ENCODE results near the gene NR4A2. TPM values are rescaled to one million over a fixed set of nuclear protein-coding genes. Genes with fewer than 3 reads are reported as not detected.

NR4A2 gene
- total and polyA plus RNA-seq, 2 experiments from 2014 or later, result 2.3 to 4.5 TPM

DNA sequence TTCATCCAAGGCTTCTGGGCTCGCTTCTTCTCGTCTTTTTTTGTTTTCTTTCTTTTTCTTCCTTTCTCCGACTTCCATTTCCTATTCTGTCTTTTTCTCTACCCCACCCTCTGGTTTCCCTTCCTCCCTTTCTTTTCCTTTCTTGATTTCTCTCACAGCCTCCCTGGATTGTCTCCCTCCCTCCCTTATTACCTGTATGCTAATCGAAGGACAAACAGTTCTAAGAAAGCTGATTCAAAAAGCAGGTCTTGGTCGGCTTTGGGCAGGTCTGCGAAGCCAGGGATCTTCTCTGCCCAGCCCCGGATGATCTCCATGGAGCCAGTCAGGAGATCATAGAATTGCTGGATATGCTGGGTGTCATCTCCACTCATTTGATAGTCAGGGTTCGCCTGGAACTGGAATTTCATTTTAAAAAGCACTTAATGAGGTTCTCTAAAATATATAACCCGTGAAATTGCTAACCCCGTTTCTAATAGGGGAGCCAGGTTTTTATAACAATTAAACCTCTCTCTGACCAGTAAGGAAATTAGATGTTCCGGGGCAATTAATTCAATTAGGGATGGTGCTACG lies 5.9 kb downstream of the NR4A2 start:
- Histone ChIP-seq H3K4me3 (no peak overlapping the region), H2AFZ (no peak overlapping the region), H3K4me1 (ENCODE audit: insufficient read depth) (no peaks in the 10 kb centered on the region), H4K20me1 (ENCODE audit: insufficient read depth, poor library complexity, severe bottlenecking) (no peaks in the 10 kb centered on the region), H3K36me3 (replicated peaks; ENCODE audit: insufficient read depth, low read depth) (no peaks in the 10 kb centered on the region), H3K9me3 (ENCODE audit: low read depth) (no peaks in the 10 kb centered on the region), H3K4me2 (no peak overlapping the region), H3K79me2 (no peaks in the 10 kb centered on the region), H3K9me2 (replicated peaks; ENCODE audit: insufficient read depth) (no peaks in the 10 kb centered on the region), H3K27ac (no peak overlapping the region), H3K27me3 (peaks cover 91% of the 10 kb centered on the region)
- DNase-seq (ENCODE audit: low spot score), result no peak
- TF ChIP-seq EZH2phosphoT487 (IDR thresholded peaks at IDR 0.05; ENCODE audit: low read depth, severe bottlenecking, unreplicated experiment) (no peak), CTCF (IDR thresholded peaks at IDR 0.05; ENCODE audit: poor library complexity) (no peak), EZH2 (IDR thresholded peaks at IDR 0.05; ENCODE audit: borderline replicate concordance) (peak; percentile 9)
- 78% methylated on average over 12 of the region's 12 CpGs for WGBS (ENCODE audit: low lambda C conversion rate, missing lambda C conversion rate)

- WGBS (ENCODE audit: low lambda C conversion rate, missing lambda C conversion rate), result 78% methylated on average over 12 of the region's 12 CpGs
- peaks cover 95% of the 10 kb centered on the region for H3K27me3 ChIP-seq
These were observed 6.6 kb downstream of the NR4A2 start for GRCh38 chr2:156325688-156326525.

DNA sequence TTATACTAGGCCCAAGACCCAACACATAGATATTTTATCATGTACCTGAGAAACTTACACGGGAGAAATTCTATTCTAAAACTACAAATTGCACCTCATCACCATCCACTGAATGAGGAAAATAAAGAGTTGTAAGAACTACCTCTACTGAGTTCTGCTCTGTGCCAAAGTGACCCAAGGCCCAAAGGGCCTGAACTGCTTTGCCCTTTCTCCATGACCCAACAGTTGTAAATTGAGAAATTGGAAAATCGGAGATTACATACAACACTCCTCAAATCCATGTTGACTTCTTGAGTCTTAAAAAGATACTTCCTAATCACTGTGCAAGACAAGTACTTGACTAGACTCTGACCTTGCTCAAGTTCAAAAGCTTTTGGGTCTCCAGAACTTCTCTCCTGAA lies 8.8 kb downstream of the NR4A2 start:
- peaks cover 81% of the 10 kb centered on the region for H3K27me3 ChIP-seq

More at GRCh38 chr2:156325688-156326525, 6.6 kb downstream of the NR4A2 start:
- H3K27ac ChIP-seq, result no peak overlapping the region
- DNase-seq (ENCODE audit: low spot score), result no peak
- no peak for TF ChIP-seq CTCF (IDR thresholded peaks at IDR 0.05; ENCODE audit: poor library complexity)
- no peak for TF ChIP-seq EZH2 (IDR thresholded peaks at IDR 0.05; ENCODE audit: borderline replicate concordance)
- no peak for TF ChIP-seq EZH2phosphoT487 (IDR thresholded peaks at IDR 0.05; ENCODE audit: low read depth, severe bottlenecking, unreplicated experiment)
- H3K36me3 ChIP-seq (replicated peaks; ENCODE audit: insufficient read depth, low read depth), result no peaks in the 10 kb centered on the region
- H3K4me1 ChIP-seq (ENCODE audit: insufficient read depth), result no peaks in the 10 kb centered on the region
- H3K79me2 ChIP-seq, result no peaks in the 10 kb centered on the region
- no peak overlapping the region for H2AFZ ChIP-seq
- H3K4me3 ChIP-seq, result no peak overlapping the region
- H3K9me3 ChIP-seq (ENCODE audit: low read depth), result no peaks in the 10 kb centered on the region
- H3K4me2 ChIP-seq, result no peak overlapping the region
- H4K20me1 ChIP-seq (ENCODE audit: insufficient read depth, poor library complexity, severe bottlenecking), result no peaks in the 10 kb centered on the region
- no peaks in the 10 kb centered on the region for H3K9me2 ChIP-seq (replicated peaks; ENCODE audit: insufficient read depth)

More for the DNA sequence above, 8.8 kb downstream of the NR4A2 start:
- TF ChIP-seq EZH2phosphoT487 (IDR thresholded peaks at IDR 0.05; ENCODE audit: low read depth, severe bottlenecking, unreplicated experiment) (no peak), EZH2 (IDR thresholded peaks at IDR 0.05; ENCODE audit: borderline replicate concordance) (no peak), CTCF (IDR thresholded peaks at IDR 0.05; ENCODE audit: poor library complexity) (no peak)
- H4K20me1 ChIP-seq (ENCODE audit: insufficient read depth, poor library complexity, severe bottlenecking), result no peaks in the 10 kb centered on the region
- no peak for DNase-seq (ENCODE audit: low spot score)
- no peaks in the 10 kb centered on the region for H3K36me3 ChIP-seq (replicated peaks; ENCODE audit: insufficient read depth, low read depth)
- no peaks in the 10 kb centered on the region for H3K4me1 ChIP-seq (ENCODE audit: insufficient read depth)
- 89% methylated on average over 2 of the region's 2 CpGs for whole genome bisulfite sequencing (ENCODE audit: low lambda C conversion rate, missing lambda C conversion rate)
- H3K27ac ChIP-seq, result no peak overlapping the region
- H2AFZ ChIP-seq, result no peak overlapping the region
- H3K9me2 ChIP-seq (replicated peaks; ENCODE audit: insufficient read depth), result no peaks in the 10 kb centered on the region
- no peak overlapping the region for H3K4me3 ChIP-seq
- H3K9me3 ChIP-seq (ENCODE audit: low read depth), result no peaks in the 10 kb centered on the region
- H3K4me2 ChIP-seq, result no peak overlapping the region
- no peaks in the 10 kb centered on the region for H3K79me2 ChIP-seq

All from hepatocyte (in vitro differentiated cells).